Adrenal gland (tissue), 5 donors: ENCODE data around the gene WWOX.

Source experiments
- POLR2A ChIP-seq, 2 donors: fragments of 450-650 bp; IDR thresholded peaks; one replicate each; pipeline ENCODE4 v1.6.1; 2017; ENCODE audit warnings: antibody characterized with exemption in 2 of 2, mild to moderate bottlenecking in 2 of 2, moderate library complexity in 1 of 2
- TF ChIP-seq, protein P1 (sequence below), 6 experiments: fragments of 450-650 bp in 4 of 6; fragments of 200-600 bp in 2 of 6; sonication (generic) in 1 of 6; IDR thresholded peaks; 1 replicate in 5 of 6; 2 replicates in 1 of 6; pipeline versions ENCODE4 v1.5.1 to v1.8.0; 2016 to 2021; ENCODE audit warnings: antibody characterized with exemption in 6 of 6, mild to moderate bottlenecking in 2 of 6, moderate library complexity in 1 of 6
- donor health status: DM: no; HTN: no; CAD: no.

DNA sequence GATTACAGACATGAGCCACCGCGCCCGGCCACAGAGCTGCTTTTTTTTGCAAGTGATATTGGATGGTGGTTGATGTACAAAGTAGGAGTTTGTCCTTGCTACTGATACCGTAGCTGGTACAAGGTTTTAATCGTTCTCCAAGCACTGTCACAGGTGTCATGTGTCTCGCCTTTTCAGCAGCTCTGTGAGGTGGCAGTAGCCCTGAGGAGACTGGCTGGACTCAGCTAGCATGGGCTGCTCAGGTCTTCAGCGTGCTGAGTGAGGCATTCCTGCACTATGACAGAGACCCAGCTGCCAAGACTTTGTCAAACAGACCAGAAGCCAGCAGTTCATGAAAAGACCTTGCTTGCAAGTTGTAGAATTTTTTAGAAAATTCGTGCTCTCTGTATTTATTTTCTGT is 7.2 kb downstream of the WWOX start:
- TF ChIP-seq, protein P1, sequence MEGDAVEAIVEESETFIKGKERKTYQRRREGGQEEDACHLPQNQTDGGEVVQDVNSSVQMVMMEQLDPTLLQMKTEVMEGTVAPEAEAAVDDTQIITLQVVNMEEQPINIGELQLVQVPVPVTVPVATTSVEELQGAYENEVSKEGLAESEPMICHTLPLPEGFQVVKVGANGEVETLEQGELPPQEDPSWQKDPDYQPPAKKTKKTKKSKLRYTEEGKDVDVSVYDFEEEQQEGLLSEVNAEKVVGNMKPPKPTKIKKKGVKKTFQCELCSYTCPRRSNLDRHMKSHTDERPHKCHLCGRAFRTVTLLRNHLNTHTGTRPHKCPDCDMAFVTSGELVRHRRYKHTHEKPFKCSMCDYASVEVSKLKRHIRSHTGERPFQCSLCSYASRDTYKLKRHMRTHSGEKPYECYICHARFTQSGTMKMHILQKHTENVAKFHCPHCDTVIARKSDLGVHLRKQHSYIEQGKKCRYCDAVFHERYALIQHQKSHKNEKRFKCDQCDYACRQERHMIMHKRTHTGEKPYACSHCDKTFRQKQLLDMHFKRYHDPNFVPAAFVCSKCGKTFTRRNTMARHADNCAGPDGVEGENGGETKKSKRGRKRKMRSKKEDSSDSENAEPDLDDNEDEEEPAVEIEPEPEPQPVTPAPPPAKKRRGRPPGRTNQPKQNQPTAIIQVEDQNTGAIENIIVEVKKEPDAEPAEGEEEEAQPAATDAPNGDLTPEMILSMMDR (IDR thresholded peaks at IDR 0.05), result no peak
- no peak for TF ChIP-seq POLR2A (IDR thresholded peaks at IDR 0.05)
